Measurements from ENCODE around the gene TSHZ3. TPM values are rescaled to one million over a fixed set of nuclear protein-coding genes. Genes with fewer than 3 reads are reported as not detected.

The TSHZ3 gene
- total and polyA plus RNA-seq, 2 of the 8 experiments (the other 6 are each of a cell fraction or from before 2014, with no cell fraction given) = 3.1 to 12.3 TPM

- TF ChIP-seq CHD7 (IDR thresholded peaks at IDR 0.05; ENCODE audit: insufficient replicate concordance, low read length) (no peak), ATF2 (IDR thresholded peaks at IDR 0.05; ENCODE audit: low read length) (no peak), ATF3 (IDR thresholded peaks at IDR 0.05; ENCODE audit: insufficient read depth, low read depth, low read length) (no peak), KDM4A (IDR thresholded peaks at IDR 0.05; ENCODE audit: low read depth, low read length, severe bottlenecking) (no peak), SRF (IDR thresholded peaks at IDR 0.05; ENCODE audit: low read depth, low read length) (no peak), CEBPB (IDR thresholded peaks at IDR 0.05; ENCODE audit: low read depth, low read length) (no peak), SP1 (IDR thresholded peaks at IDR 0.05; ENCODE audit: low read depth, low read length) (no peak), HDAC6 (IDR thresholded peaks at IDR 0.05; ENCODE audit: low read depth, low read length) (no peak), POU5F1 (IDR thresholded peaks at IDR 0.05; ENCODE audit: low read depth, low read length) (no peak), SUZ12 (IDR thresholded peaks at IDR 0.05; ENCODE audit: low read length) (no peak)
Observed at GRCh38 chr19:31347354-31347753, 1.9 kb downstream of the TSHZ3 start (continued).
